Sigmoid colon (tissue), 7 donors: ENCODE measurements around the gene SH3PXD2B. TPM values are rescaled to one million over a fixed set of nuclear protein-coding genes. Genes with fewer than 3 reads are reported as not detected.
"Not testable (repeated sequence)": the region's sequence is repeated elsewhere in the genome, so short reads cannot be mapped to it uniquely, and the experiment has no call there.

Experiments
- DNase-seq: peaks from one replicate; pipeline ENCODE4 v3.0.0-alpha.2; 2019
- H3K27ac ChIP-seq, 4 donors: fragments of 200-600 bp; sonication (generic); one replicate each; pipeline ENCODE4 v1.5.1; 2016 to 2019; ENCODE audit warnings: mild to moderate bottlenecking in 1 of 4
- H3K27me3 ChIP-seq, 3 donors: fragments of 200-600 bp; sonication (generic); one replicate each; pipeline ENCODE4 v1.5.1; 2019; ENCODE audit warnings: mild to moderate bottlenecking in 1 of 3
- H3K36me3 ChIP-seq, 4 donors: fragments of 200-600 bp; sonication (generic); one replicate each; pipeline ENCODE4 v1.5.1; 2016 to 2019
- H3K4me1 ChIP-seq, 4 donors: fragments of 200-600 bp; sonication (generic); one replicate each; pipeline ENCODE4 v1.5.1; 2017 to 2019
- H3K4me3 ChIP-seq, 4 donors: fragments of 200-600 bp; sonication (generic); one replicate each; pipeline ENCODE4 v1.5.1; 2017 to 2019; ENCODE audit warnings: mild to moderate bottlenecking in 2 of 4, moderate library complexity in 1 of 4
- H3K9me3 ChIP-seq, 4 donors: fragments of 200-600 bp in 3 of 4; sonication (generic) in 3 of 4; one replicate each; pipeline versions ENCODE4 v1.5.1 to v1.6.1; 2013 to 2019
- CTCF ChIP-seq, 4 experiments: fragments of 450-650 bp in 3 of 4; fragments of 200-600 bp in 1 of 4; IDR thresholded peaks; one replicate each; pipeline ENCODE4 v1.5.1; 2016 to 2019; ENCODE audit warnings: antibody characterized with exemption in 4 of 4, mild to moderate bottlenecking in 3 of 4, moderate library complexity in 2 of 4
- EP300 ChIP-seq, 4 donors: sonication (generic); formaldehyde crosslinking; IDR thresholded peaks; one replicate each; pipeline ENCODE4 v1.6.1; 2017; ENCODE audit warnings: antibody characterized with exemption in 4 of 4
- POLR2A ChIP-seq, 2 donors: fragments of 450-650 bp; IDR thresholded peaks; one replicate each; pipeline ENCODE4 v1.6.1; 2016; ENCODE audit warnings: antibody characterized with exemption in 2 of 2, mild to moderate bottlenecking in 2 of 2, moderate library complexity in 2 of 2
- POLR2AphosphoS5 ChIP-seq, 4 donors: sonication (generic); formaldehyde crosslinking; IDR thresholded peaks; one replicate each; pipeline ENCODE4 v1.6.1; 2017; ENCODE audit warnings: antibody characterized with exemption in 4 of 4
- WGBS, 2 donors: extraction: QIAGEN DNeasy Blood & Tissue Kit; methylation state at CpG; one replicate each; pipeline ENCODE4 v1.1.7; 2013; 5-methylcytosine and 5-hydroxymethylcytosine counted together
- intact Hi-C: fragments of 100-400 bp; cut with DNase I; formaldehyde crosslinking; loops from one replicate; pipeline ENCODE4 v1.15.1; 2023
- polyA plus RNA-seq, 3 donors: library from polyadenylated mRNA; stranded (reverse); fragments of 200-250 nt; gene quantifications; one replicate each; pipeline ENCODE4 v1.2.3, GENCODE V29; 2013
- total RNA-seq, 4 donors: library from RNA; depleted of rRNA; stranded (reverse); fragments of >200 nt; gene quantifications; one replicate each; pipeline ENCODE4 v1.1.0, GENCODE V29; 2016
- donor health status: healthy with polysubstance abuse.
- donor health status: Bipolar disorder and iron deficiency.
- donor health status: healthy.

SH3PXD2B gene
- total and polyA plus RNA-seq, 7 donors, result 3.6 to 45.7 (median 19.3) TPM

- H3K36me3 ChIP-seq, result peaks cover 19 to 95% (median 74%) of the 10 kb centered on the region in 4 donors
- H3K27ac ChIP-seq, result no peak overlapping the region
- DNase-seq, result no peak
- TF ChIP-seq EP300 (IDR thresholded peaks at IDR 0.05) (no peak), POLR2AphosphoS5 (IDR thresholded peaks at IDR 0.05) (no peak), POLR2A (IDR thresholded peaks at IDR 0.05) (no peak), CTCF (IDR thresholded peaks at IDR 0.05) (no peak)
- WGBS, 2 donors, result 95 to 96% methylated on average over 3 of the region's 3 CpGs
- no peak overlapping the region for H3K4me3 ChIP-seq
- intact Hi-C loops, result no loop called here
- H3K27me3 ChIP-seq, result no peaks in the 10 kb centered on the region
- no peaks in the 10 kb centered on the region for H3K4me1 ChIP-seq
- no peaks in the 10 kb centered on the region for H3K9me3 ChIP-seq
Observed at GRCh38 chr5:172351240-172351778, 103.0 kb downstream of the SH3PXD2B start.

- intact Hi-C loops, result no loop called here
- Histone ChIP-seq H3K36me3 (peaks cover 19 to 96% (median 72%) of the 10 kb centered on the region in 4 donors), H3K4me1 (no peaks in the 10 kb centered on the region)
Observed at GRCh38 chr5:172350212-172351181, 103.8 kb downstream of the SH3PXD2B start.

GRCh38 chr5:172348733-172349132 is 105.6 kb downstream of the SH3PXD2B start:
- DNase-seq, H3K4me3 ChIP-seq, H3K27ac ChIP-seq, H3K4me1 ChIP-seq, H3K9me3 ChIP-seq, intact Hi-C loops, H3K27me3 ChIP-seq: not testable (repeated sequence)
- WGBS, 2 donors, result 82 to 90% methylated on average over 5 of the region's 5 CpGs
- peaks cover 19 to 99% (median 64%) of the 10 kb centered on the region in 4 donors for H3K36me3 ChIP-seq

More at GRCh38 chr5:172350212-172351181, 103.8 kb downstream of the SH3PXD2B start:
- TF ChIP-seq POLR2A (IDR thresholded peaks at IDR 0.05) (no peak), CTCF (IDR thresholded peaks at IDR 0.05) (no peak), POLR2AphosphoS5 (IDR thresholded peaks at IDR 0.05) (no peak), EP300 (IDR thresholded peaks at IDR 0.05) (no peak)
- Histone ChIP-seq H3K4me3 (no peak overlapping the region), H3K9me3 (no peaks in the 10 kb centered on the region), H3K27ac (no peak overlapping the region), H3K27me3 (no peaks in the 10 kb centered on the region)
- WGBS, 2 donors, result 94 to 96% methylated on average over 26 of the region's 26 CpGs
- DNase-seq, result no peak

- intact Hi-C loops, result no loop called here
Observed at GRCh38 chr5:172348084-172348483, 106.2 kb downstream of the SH3PXD2B start.

More at GRCh38 chr5:172348084-172348483, 106.2 kb downstream of the SH3PXD2B start:
- Histone ChIP-seq H3K4me3 (no peak overlapping the region), H3K9me3 (no peaks in the 10 kb centered on the region), H3K36me3 (peaks cover 19 to 96% (median 62%) of the 10 kb centered on the region in 4 donors), H3K27me3 (no peaks in the 10 kb centered on the region), H3K27ac (no peak overlapping the region), H3K4me1 (no peaks in the 10 kb centered on the region)
- WGBS, 2 donors, result 93 to 94% methylated on average over 5 of the region's 5 CpGs
- DNase-seq, result no peak
- TF ChIP-seq EP300 (IDR thresholded peaks at IDR 0.05), result no peak
- no peak for TF ChIP-seq CTCF (IDR thresholded peaks at IDR 0.05)
- no peak for TF ChIP-seq POLR2A (IDR thresholded peaks at IDR 0.05)
- TF ChIP-seq POLR2AphosphoS5 (IDR thresholded peaks at IDR 0.05), result no peak
